Measurements from ENCODE around the gene DYNLT2. TPM values are rescaled to one million over a fixed set of nuclear protein-coding genes. Genes with fewer than 3 reads are reported as not detected.

The DYNLT2 gene
- polyA plus RNA-seq, 2 donors, result 1.3 to 2.7 TPM

- Histone ChIP-seq H3K27ac (ENCODE audit: low read depth in 2 of 2, low read length in 1 of 2) (no peak overlapping the region), H3K4me1 (ENCODE audit: control insufficient read depth in 2 of 2, insufficient read depth in 2 of 2, low read length in 1 of 2) (peaks cover 0 to under 1% of the 10 kb centered on the region in 2 donors)
Measured at GRCh38 chr6:169783971-169784820, 32.8 kb upstream of the DYNLT2 start.

GRCh38 chr6:169783401-169783800 is 32.0 kb upstream of the DYNLT2 start:
- no peaks in the 10 kb centered on the region for H3K9me3 ChIP-seq (ENCODE audit: control insufficient read depth in 2 of 2, insufficient read depth in 1 of 2, low read depth in 1 of 2, low read length in 1 of 2)
- WGBS, 2 donors, result 65 to 76% methylated on average over 9 of the region's 9 CpGs
- peaks cover 5 to 7% of the 10 kb centered on the region in 2 donors for H3K36me3 ChIP-seq (ENCODE audit: control insufficient read depth in 2 of 2, insufficient read depth in 2 of 2, low read length in 1 of 2)
- H3K27ac ChIP-seq (ENCODE audit: low read depth in 2 of 2, low read length in 1 of 2), result no peak overlapping the region
- H3K4me1 ChIP-seq (ENCODE audit: control insufficient read depth in 2 of 2, insufficient read depth in 2 of 2, low read length in 1 of 2), result no peaks in the 10 kb centered on the region
- no peaks in the 10 kb centered on the region for H3K27me3 ChIP-seq (ENCODE audit: control insufficient read depth in 1 of 2, insufficient read depth in 2 of 2, low read length in 2 of 2)
- H3K4me3 ChIP-seq (ENCODE audit: low read depth in 1 of 2, low read length in 2 of 2), result no peak overlapping the region

More at GRCh38 chr6:169783971-169784820, 32.8 kb upstream of the DYNLT2 start:
- Histone ChIP-seq H3K27me3 (ENCODE audit: control insufficient read depth in 1 of 2, insufficient read depth in 2 of 2, low read length in 2 of 2) (no peaks in the 10 kb centered on the region), H3K9me3 (ENCODE audit: control insufficient read depth in 2 of 2, insufficient read depth in 1 of 2, low read depth in 1 of 2, low read length in 1 of 2) (no peaks in the 10 kb centered on the region), H3K4me3 (ENCODE audit: low read depth in 1 of 2, low read length in 2 of 2) (no peak overlapping the region), H3K36me3 (ENCODE audit: control insufficient read depth in 2 of 2, insufficient read depth in 2 of 2, low read length in 1 of 2) (peaks cover 5 to 6% of the 10 kb centered on the region in 2 donors)
- WGBS, 2 donors, result 92 to 94% methylated on average over 23 of the region's 23 CpGs

- 93 to 96% methylated on average over 8 of the region's 8 CpGs for WGBS, 2 donors
- H3K4me1 ChIP-seq (ENCODE audit: control insufficient read depth in 2 of 2, insufficient read depth in 2 of 2, low read length in 1 of 2), result no peaks in the 10 kb centered on the region
- no peaks in the 10 kb centered on the region for H3K9me3 ChIP-seq (ENCODE audit: control insufficient read depth in 2 of 2, insufficient read depth in 1 of 2, low read depth in 1 of 2, low read length in 1 of 2)
- no peaks in the 10 kb centered on the region for H3K27me3 ChIP-seq (ENCODE audit: control insufficient read depth in 1 of 2, insufficient read depth in 2 of 2, low read length in 2 of 2)
- no peak overlapping the region for H3K4me3 ChIP-seq (ENCODE audit: low read depth in 1 of 2, low read length in 2 of 2)
- no peak overlapping the region for H3K27ac ChIP-seq (ENCODE audit: low read depth in 2 of 2, low read length in 1 of 2)
- H3K36me3 ChIP-seq (ENCODE audit: control insufficient read depth in 2 of 2, insufficient read depth in 2 of 2, low read length in 1 of 2), result peaks cover 5 to 7% of the 10 kb centered on the region in 2 donors
Measured at GRCh38 chr6:169782966-169783365, 31.6 kb upstream of the DYNLT2 start.

- Histone ChIP-seq H3K4me3 (ENCODE audit: low read depth in 1 of 2, low read length in 2 of 2) (no peak overlapping the region), H3K9me3 (ENCODE audit: control insufficient read depth in 2 of 2, insufficient read depth in 1 of 2, low read depth in 1 of 2, low read length in 1 of 2) (no peaks in the 10 kb centered on the region), H3K36me3 (ENCODE audit: control insufficient read depth in 2 of 2, insufficient read depth in 2 of 2, low read length in 1 of 2) (peaks cover 18 to 20% of the 10 kb centered on the region in 2 donors), H3K27me3 (ENCODE audit: control insufficient read depth in 1 of 2, insufficient read depth in 2 of 2, low read length in 2 of 2) (no peaks in the 10 kb centered on the region), H3K4me1 (ENCODE audit: control insufficient read depth in 2 of 2, insufficient read depth in 2 of 2, low read length in 1 of 2) (no peaks in the 10 kb centered on the region), H3K27ac (ENCODE audit: low read depth in 2 of 2, low read length in 1 of 2) (no peak overlapping the region)
- 82 to 83% methylated on average over 11 of the region's 11 CpGs for WGBS, 2 donors
Measured at GRCh38 chr6:169780571-169781091, 29.3 kb upstream of the DYNLT2 start.

- Histone ChIP-seq H3K9me3 (ENCODE audit: control insufficient read depth in 2 of 2, insufficient read depth in 1 of 2, low read depth in 1 of 2, low read length in 1 of 2) (no peaks in the 10 kb centered on the region), H3K4me3 (ENCODE audit: low read depth in 1 of 2, low read length in 2 of 2) (no peak overlapping the region), H3K27me3 (ENCODE audit: control insufficient read depth in 1 of 2, insufficient read depth in 2 of 2, low read length in 2 of 2) (no peaks in the 10 kb centered on the region), H3K4me1 (ENCODE audit: control insufficient read depth in 2 of 2, insufficient read depth in 2 of 2, low read length in 1 of 2) (no peaks in the 10 kb centered on the region), H3K27ac (ENCODE audit: low read depth in 2 of 2, low read length in 1 of 2) (no peak overlapping the region), H3K36me3 (ENCODE audit: control insufficient read depth in 2 of 2, insufficient read depth in 2 of 2, low read length in 1 of 2) (peaks cover 20% of the 10 kb centered on the region in 2 donors)
- WGBS, 2 donors, result 79 to 85% methylated on average over 5 of the region's 5 CpGs
Measured at GRCh38 chr6:169779896-169780295, 28.5 kb upstream of the DYNLT2 start.

- Histone ChIP-seq H3K4me3 (ENCODE audit: low read depth in 1 of 2, low read length in 2 of 2) (no peak overlapping the region), H3K27ac (ENCODE audit: low read depth in 2 of 2, low read length in 1 of 2) (no peak overlapping the region), H3K4me1 (ENCODE audit: control insufficient read depth in 2 of 2, insufficient read depth in 2 of 2, low read length in 1 of 2) (no peaks in the 10 kb centered on the region), H3K9me3 (ENCODE audit: control insufficient read depth in 2 of 2, insufficient read depth in 1 of 2, low read depth in 1 of 2, low read length in 1 of 2) (no peaks in the 10 kb centered on the region), H3K27me3 (ENCODE audit: control insufficient read depth in 1 of 2, insufficient read depth in 2 of 2, low read length in 2 of 2) (no peaks in the 10 kb centered on the region), H3K36me3 (ENCODE audit: control insufficient read depth in 2 of 2, insufficient read depth in 2 of 2, low read length in 1 of 2) (peaks cover 20 to 26% of the 10 kb centered on the region in 2 donors)
- 86 to 87% methylated on average over 8 of the region's 8 CpGs for WGBS, 2 donors
Measured at GRCh38 chr6:169779092-169779815, 27.9 kb upstream of the DYNLT2 start.

- no peak overlapping the region for H3K4me3 ChIP-seq (ENCODE audit: low read depth in 1 of 2, low read length in 2 of 2)
- H3K4me1 ChIP-seq (ENCODE audit: control insufficient read depth in 2 of 2, insufficient read depth in 2 of 2, low read length in 1 of 2), result no peaks in the 10 kb centered on the region
- H3K36me3 ChIP-seq (ENCODE audit: control insufficient read depth in 2 of 2, insufficient read depth in 2 of 2, low read length in 1 of 2), result peaks cover 20 to 28% of the 10 kb centered on the region in 2 donors
- no peaks in the 10 kb centered on the region for H3K9me3 ChIP-seq (ENCODE audit: control insufficient read depth in 2 of 2, insufficient read depth in 1 of 2, low read depth in 1 of 2, low read length in 1 of 2)
- 88 to 92% methylated on average over 12 of the region's 12 CpGs for WGBS, 2 donors
- H3K27me3 ChIP-seq (ENCODE audit: control insufficient read depth in 1 of 2, insufficient read depth in 2 of 2, low read length in 2 of 2), result no peaks in the 10 kb centered on the region
- no peak overlapping the region for H3K27ac ChIP-seq (ENCODE audit: low read depth in 2 of 2, low read length in 1 of 2)
Measured at GRCh38 chr6:169778646-169779045, 27.3 kb upstream of the DYNLT2 start.

- H3K36me3 ChIP-seq (ENCODE audit: control insufficient read depth in 2 of 2, insufficient read depth in 2 of 2, low read length in 1 of 2), result peaks cover 20 to 26% of the 10 kb centered on the region in 2 donors
- no peak overlapping the region for H3K4me3 ChIP-seq (ENCODE audit: low read depth in 1 of 2, low read length in 2 of 2)
- WGBS, 2 donors, result 91 to 92% methylated on average over 12 of the region's 12 CpGs
- H3K27me3 ChIP-seq (ENCODE audit: control insufficient read depth in 1 of 2, insufficient read depth in 2 of 2, low read length in 2 of 2), result no peaks in the 10 kb centered on the region
- no peak overlapping the region for H3K27ac ChIP-seq (ENCODE audit: low read depth in 2 of 2, low read length in 1 of 2)
- no peaks in the 10 kb centered on the region for H3K9me3 ChIP-seq (ENCODE audit: control insufficient read depth in 2 of 2, insufficient read depth in 1 of 2, low read depth in 1 of 2, low read length in 1 of 2)
- H3K4me1 ChIP-seq (ENCODE audit: control insufficient read depth in 2 of 2, insufficient read depth in 2 of 2, low read length in 1 of 2), result no peaks in the 10 kb centered on the region
Measured at GRCh38 chr6:169777896-169778295, 26.5 kb upstream of the DYNLT2 start.

- no peak overlapping the region for H3K4me3 ChIP-seq (ENCODE audit: low read depth in 1 of 2, low read length in 2 of 2)
- H3K27ac ChIP-seq (ENCODE audit: low read depth in 2 of 2, low read length in 1 of 2), result no peak overlapping the region
- 95 to 96% methylated on average over 13 of the region's 13 CpGs for WGBS, 2 donors
- H3K9me3 ChIP-seq (ENCODE audit: control insufficient read depth in 2 of 2, insufficient read depth in 1 of 2, low read depth in 1 of 2, low read length in 1 of 2), result no peaks in the 10 kb centered on the region
- H3K36me3 ChIP-seq (ENCODE audit: control insufficient read depth in 2 of 2, insufficient read depth in 2 of 2, low read length in 1 of 2), result peaks cover 23 to 31% of the 10 kb centered on the region in 2 donors
- H3K4me1 ChIP-seq (ENCODE audit: control insufficient read depth in 2 of 2, insufficient read depth in 2 of 2, low read length in 1 of 2), result no peaks in the 10 kb centered on the region
- H3K27me3 ChIP-seq (ENCODE audit: control insufficient read depth in 1 of 2, insufficient read depth in 2 of 2, low read length in 2 of 2), result no peaks in the 10 kb centered on the region
Measured at GRCh38 chr6:169776379-169776778, 25.0 kb upstream of the DYNLT2 start.

All from esophagus (tissue), 2 donors.